Measurements from ENCODE around the gene ERMN.
A peak's percentile ranks its signal among the peaks of the same experiment; 100 is the strongest.

The ERMN gene

DNA sequence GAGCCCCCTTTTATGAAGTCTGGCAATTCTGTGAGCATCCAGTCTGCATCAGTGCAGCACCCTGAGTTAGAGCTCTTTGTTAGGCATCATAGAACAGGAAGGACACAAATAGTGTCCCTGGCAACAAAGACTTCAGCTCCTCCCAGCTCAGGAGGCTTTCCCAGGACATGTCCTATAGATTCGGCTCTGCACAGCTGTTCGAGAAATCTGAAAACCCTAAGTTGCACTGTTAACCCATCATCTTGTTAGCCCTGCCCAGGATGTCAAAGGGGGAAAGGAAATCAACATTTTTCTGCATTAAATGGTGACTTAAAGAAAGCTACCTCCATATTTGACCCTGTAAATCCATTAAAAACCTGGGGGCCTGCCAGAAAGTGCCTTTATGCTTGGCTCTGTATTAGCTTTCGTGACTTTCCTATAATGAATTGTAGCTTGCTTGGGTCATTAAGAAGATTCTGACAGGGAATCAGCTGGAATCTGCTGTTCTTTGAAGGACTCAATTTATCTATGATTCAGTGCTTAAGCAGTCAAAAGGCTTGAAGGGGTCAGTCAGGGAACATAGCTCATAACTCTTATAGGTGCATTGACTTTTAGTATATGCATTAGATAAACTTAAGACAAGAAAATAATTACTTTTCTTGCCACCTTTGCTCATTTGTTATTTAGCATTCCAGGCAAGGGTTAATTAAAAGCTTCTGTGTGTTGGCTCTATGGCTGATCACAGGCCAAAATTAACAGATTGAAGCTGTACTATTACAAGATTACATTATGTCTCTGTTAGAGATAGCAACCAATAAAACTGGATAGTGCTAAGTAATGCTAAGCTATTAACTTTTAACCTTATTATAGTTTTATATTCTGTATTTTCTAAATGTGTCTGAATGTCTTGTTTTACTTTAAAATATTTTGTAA is 20.6 kb downstream of the ERMN start:
- H3K36me3 ChIP-seq: no peaks in the 10 kb centered on the region
- TF ChIP-seq Cebpa-rat (IDR thresholded peaks at IDR 0.05): no peak
- H3K27me3 ChIP-seq: no peaks in the 10 kb centered on the region
- no peaks in the 10 kb centered on the region for H3K9me3 ChIP-seq (replicated peaks in 1 of 11)
- peaks cover 0 to 12% (median 0%) of the 10 kb centered on the region in 10 experiments; a peak in 4 of 20 replicates for H3K4me1 ChIP-seq
- no peaks in the 10 kb centered on the region for H4K20me1 ChIP-seq
- H3K4me3 ChIP-seq: no peak overlapping the region
- H3K4me2 ChIP-seq: no peak overlapping the region
- no peak overlapping the region for H3K27ac ChIP-seq
- no peak overlapping the region for H3K9ac ChIP-seq

DNA sequence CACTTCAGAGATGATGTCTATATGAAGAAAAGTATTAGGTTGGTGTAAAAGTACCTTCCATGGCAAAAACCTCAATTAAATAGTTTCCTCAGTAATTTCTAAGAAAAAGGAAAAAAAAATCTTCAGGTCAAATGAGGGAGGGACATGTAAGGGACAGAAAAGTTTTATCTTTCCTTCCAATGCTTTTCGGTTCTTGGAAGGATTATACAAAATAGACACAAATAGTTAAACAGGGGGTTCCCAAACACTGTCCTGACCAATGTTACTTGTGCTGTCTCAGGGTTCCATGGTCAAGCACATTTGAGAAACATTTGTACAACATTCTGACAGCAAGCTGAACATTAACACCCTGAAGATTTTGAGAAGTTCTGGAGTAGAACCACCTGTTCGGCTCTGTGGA is 22.0 kb downstream of the ERMN start:
- H3K9ac ChIP-seq: no peak overlapping the region
- H4K20me1 ChIP-seq: no peaks in the 10 kb centered on the region
- TF ChIP-seq Cebpa-rat (IDR thresholded peaks at IDR 0.05): no peak
- peaks cover 0 to 12% (median 0%) of the 10 kb centered on the region in 10 experiments; a peak in 4 of 20 replicates for H3K4me1 ChIP-seq
- H3K27ac ChIP-seq: no peak overlapping the region
- no peaks in the 10 kb centered on the region for H3K36me3 ChIP-seq
- no peak overlapping the region for H3K4me2 ChIP-seq
- no peak overlapping the region for H3K4me3 ChIP-seq
- H3K9me3 ChIP-seq (replicated peaks in 1 of 11): no peaks in the 10 kb centered on the region
- no peaks in the 10 kb centered on the region for H3K27me3 ChIP-seq

DNA sequence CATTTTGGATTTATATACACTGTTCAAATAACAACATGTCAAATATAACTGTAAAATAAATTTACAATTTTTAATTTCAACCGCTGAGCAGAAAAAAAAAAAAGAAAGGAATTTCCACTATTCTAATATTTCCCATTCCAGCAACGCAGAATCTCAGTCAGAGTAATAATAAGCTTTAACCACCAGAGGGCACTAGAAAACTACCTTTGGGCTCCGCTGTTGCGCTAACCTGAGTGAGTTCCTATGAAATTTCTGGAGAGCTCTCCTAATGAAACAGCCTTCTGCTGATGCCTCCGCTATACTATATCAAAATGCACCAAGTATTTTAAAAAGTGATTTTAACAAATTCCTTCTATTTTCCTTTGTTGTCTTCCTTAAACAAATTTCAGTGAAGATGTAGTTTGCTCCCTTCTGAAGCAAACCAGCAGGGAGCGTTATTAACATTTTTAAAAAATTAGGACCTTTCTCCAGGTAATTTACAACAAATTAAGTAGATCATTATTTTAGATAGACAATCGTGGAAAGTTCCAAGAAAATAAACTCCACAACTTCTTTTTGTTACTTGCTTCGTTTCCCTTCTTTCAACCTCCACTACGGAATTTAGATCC is 23.0 kb downstream of the ERMN start:
- H3K4me2 ChIP-seq: no peak overlapping the region
- no peak overlapping the region for H3K9ac ChIP-seq
- H3K27ac ChIP-seq: no peak overlapping the region
- H3K36me3 ChIP-seq: no peaks in the 10 kb centered on the region
- H3K9me3 ChIP-seq (replicated peaks in 1 of 11): no peaks in the 10 kb centered on the region
- no peaks in the 10 kb centered on the region for H4K20me1 ChIP-seq
- peaks cover 0 to 12% (median 0%) of the 10 kb centered on the region in 10 experiments; a peak in 4 of 20 replicates for H3K4me1 ChIP-seq
- H3K4me3 ChIP-seq: no peak overlapping the region
- no peak for TF ChIP-seq Cebpa-rat (IDR thresholded peaks at IDR 0.05)
- H3K27me3 ChIP-seq: no peaks in the 10 kb centered on the region

DNA sequence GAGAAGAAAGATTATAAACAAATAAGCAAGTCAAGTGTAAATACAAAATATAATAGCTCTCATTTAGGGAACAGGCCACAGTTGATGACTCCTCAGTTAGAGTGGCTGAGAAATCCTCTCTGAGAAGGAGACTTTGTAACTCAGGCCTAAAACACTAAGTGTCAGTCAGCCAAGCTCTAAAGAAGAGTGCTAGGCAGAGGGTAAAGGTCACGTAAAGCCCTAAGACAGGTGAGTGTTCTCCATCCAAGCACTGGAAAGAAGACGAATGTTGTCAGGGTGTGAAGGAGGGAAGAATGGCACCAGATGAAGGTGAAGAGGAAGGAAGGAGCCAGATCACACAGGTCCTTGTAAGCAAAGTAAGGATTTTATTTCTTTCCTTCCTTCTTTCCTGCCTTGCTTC is 24.3 kb downstream of the ERMN start:
- Histone ChIP-seq H3K27me3 (no peaks in the 10 kb centered on the region), H3K9ac (no peak overlapping the region), H3K27ac (no peak overlapping the region), H3K36me3 (no peaks in the 10 kb centered on the region), H3K9me3 (replicated peaks in 1 of 11) (no peaks in the 10 kb centered on the region), H3K4me3 (no peak overlapping the region), H3K4me2 (0 out of 22 replicates have a peak overlapping the region, but pooled peaks of 1 of the 11 experiments have one; percentile 2), H3K4me1 (peaks cover 0 to 6% (median 0%) of the 10 kb centered on the region in 10 experiments; a peak in 2 of 20 replicates), H4K20me1 (no peaks in the 10 kb centered on the region)
- no peak for TF ChIP-seq Cebpa-rat (IDR thresholded peaks at IDR 0.05)

DNA sequence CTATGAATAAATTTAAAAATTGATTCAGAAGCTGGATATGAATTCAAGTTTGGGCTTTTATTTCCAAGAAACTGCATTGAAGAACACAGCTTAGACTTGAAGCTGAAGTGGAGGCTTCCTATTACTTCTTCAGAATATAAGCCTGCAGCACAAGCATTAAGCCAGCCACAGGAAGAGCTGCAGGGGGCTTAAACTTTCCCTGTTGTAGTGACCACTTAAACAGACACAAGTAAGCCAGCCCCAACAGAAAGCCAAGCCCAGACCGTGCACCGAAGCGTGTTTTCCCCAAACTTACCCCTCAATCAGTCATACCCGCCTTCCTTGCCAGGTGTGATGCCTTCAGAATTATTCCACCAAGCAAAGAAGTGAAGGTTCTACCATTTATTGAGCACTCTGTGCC is 28.7 kb downstream of the ERMN start:
- peaks cover 0 to 6% (median 0%) of the 10 kb centered on the region in 10 experiments; a peak in 1 of 20 replicates for H3K4me1 ChIP-seq
- H3K9me3 ChIP-seq (replicated peaks in 1 of 11): no peaks in the 10 kb centered on the region
- H3K9ac ChIP-seq: no peak overlapping the region
- no peak overlapping the region for H3K27ac ChIP-seq
- H4K20me1 ChIP-seq: no peaks in the 10 kb centered on the region
- H3K27me3 ChIP-seq: no peaks in the 10 kb centered on the region
- no peak for TF ChIP-seq Cebpa-rat (IDR thresholded peaks at IDR 0.05)
- H3K4me3 ChIP-seq: no peak overlapping the region
- H3K36me3 ChIP-seq: no peaks in the 10 kb centered on the region
- no peak overlapping the region for H3K4me2 ChIP-seq

DNA sequence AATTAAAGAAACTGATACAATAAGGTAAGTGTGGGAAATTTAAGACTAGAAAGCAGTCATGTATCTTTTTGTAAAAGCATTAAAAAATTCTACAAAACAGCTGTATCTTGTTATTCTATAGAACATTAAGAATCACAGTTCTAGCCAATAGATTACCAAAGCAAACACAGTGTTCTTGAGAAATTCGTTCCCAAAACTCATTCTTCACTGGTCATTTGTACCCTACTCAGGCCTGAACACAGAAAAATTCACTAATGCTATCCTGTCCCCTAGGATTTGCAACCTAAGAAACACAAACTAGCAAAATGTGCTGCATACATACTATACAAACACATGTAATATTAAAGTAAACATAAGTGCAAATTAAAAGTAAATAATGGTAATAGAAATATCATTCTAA is 29.1 kb downstream of the ERMN start:
- H3K4me1 ChIP-seq: peaks cover 0 to 2% (median 0%) of the 10 kb centered on the region in 10 experiments; a peak in 1 of 20 replicates
- H3K27ac ChIP-seq: no peak overlapping the region
- TF ChIP-seq Cebpa-rat (IDR thresholded peaks at IDR 0.05): no peak
- H3K9ac ChIP-seq: no peak overlapping the region
- no peaks in the 10 kb centered on the region for H3K9me3 ChIP-seq (replicated peaks in 1 of 11)
- no peaks in the 10 kb centered on the region for H3K27me3 ChIP-seq
- no peaks in the 10 kb centered on the region for H3K36me3 ChIP-seq
- H4K20me1 ChIP-seq: no peaks in the 10 kb centered on the region
- H3K4me3 ChIP-seq: no peak overlapping the region
- H3K4me2 ChIP-seq: no peak overlapping the region

DNA sequence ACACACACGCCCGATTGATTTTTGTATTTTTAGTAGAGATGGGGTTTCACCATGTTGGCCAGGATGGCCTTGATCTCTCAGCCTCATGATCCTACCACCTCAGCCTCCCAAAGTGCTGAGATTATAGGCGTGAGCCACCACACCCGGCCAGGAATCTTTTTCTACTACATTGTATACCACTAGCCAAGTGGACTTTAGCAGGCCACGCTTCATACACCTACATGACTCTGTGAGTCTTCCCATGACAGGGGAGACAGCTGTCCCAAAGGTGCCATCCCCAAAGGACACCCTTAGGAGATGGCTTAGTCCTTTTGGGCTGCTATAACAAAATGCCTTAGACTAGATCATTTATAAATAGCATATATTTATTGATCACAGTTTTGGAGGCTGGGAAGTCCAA is 32.8 kb downstream of the ERMN start:
- no peak for TF ChIP-seq Cebpa-rat (IDR thresholded peaks at IDR 0.05)
- no peak overlapping the region for H3K9ac ChIP-seq
- H3K27me3 ChIP-seq: no peaks in the 10 kb centered on the region
- no peaks in the 10 kb centered on the region for H3K4me1 ChIP-seq
- no peaks in the 10 kb centered on the region for H3K9me3 ChIP-seq (replicated peaks in 1 of 11)
- H3K27ac ChIP-seq: no peak overlapping the region
- no peaks in the 10 kb centered on the region for H3K36me3 ChIP-seq
- H3K4me2 ChIP-seq: no peak overlapping the region
- no peak overlapping the region for H3K4me3 ChIP-seq
- no peaks in the 10 kb centered on the region for H4K20me1 ChIP-seq

DNA sequence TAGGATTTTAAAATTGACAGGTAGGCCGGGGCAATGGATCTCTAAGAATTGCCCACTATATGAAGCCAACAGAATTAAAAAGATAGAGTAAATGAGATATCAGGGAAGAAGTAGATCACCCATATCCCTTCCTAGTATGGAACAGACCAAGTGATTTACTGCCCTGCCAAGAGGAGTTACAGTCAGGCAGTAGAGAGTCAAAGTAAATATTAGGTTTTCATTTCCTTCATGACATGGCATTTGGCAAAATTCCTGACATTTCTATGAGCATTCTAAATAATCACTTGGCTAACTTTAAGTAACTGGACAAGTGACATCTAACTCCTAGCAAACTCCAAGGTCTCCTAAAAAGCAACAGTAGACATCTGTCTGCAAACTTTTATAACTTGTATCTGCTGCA is 34.6 kb downstream of the ERMN start:
- Histone ChIP-seq H4K20me1 (no peaks in the 10 kb centered on the region), H3K36me3 (no peaks in the 10 kb centered on the region), H3K9ac (no peak overlapping the region), H3K27me3 (no peaks in the 10 kb centered on the region), H3K27ac (no peak overlapping the region), H3K9me3 (replicated peaks in 1 of 11) (no peaks in the 10 kb centered on the region), H3K4me1 (no peaks in the 10 kb centered on the region), H3K4me2 (no peak overlapping the region), H3K4me3 (no peak overlapping the region)
- no peak for TF ChIP-seq Cebpa-rat (IDR thresholded peaks at IDR 0.05)

DNA sequence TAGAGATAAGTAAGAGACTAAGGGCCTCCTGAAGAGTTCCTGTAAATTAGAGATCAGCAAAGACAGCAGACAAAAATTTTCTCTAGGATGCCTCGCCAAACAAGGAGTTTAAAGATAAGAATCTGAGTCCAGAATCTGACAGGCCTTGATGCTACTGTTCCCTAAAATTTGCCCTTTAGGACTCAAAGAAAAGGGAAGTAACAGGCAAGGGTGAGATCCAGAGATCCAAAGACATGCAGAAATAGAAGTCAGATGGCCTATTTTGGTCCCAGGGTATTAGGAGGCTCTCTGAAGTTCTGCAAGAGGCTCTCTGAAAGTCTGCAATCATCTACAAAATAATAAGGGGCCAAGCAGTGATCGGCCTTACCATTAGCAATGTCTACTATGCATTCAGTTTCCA is 35.1 kb downstream of the ERMN start:
- Histone ChIP-seq H3K9me3 (replicated peaks in 1 of 11) (no peaks in the 10 kb centered on the region), H3K9ac (no peak overlapping the region), H3K36me3 (no peaks in the 10 kb centered on the region), H3K27ac (no peak overlapping the region), H3K4me3 (no peak overlapping the region), H3K4me2 (no peak overlapping the region), H4K20me1 (no peaks in the 10 kb centered on the region), H3K27me3 (no peaks in the 10 kb centered on the region), H3K4me1 (no peaks in the 10 kb centered on the region)
- no peak for TF ChIP-seq Cebpa-rat (IDR thresholded peaks at IDR 0.05)

DNA sequence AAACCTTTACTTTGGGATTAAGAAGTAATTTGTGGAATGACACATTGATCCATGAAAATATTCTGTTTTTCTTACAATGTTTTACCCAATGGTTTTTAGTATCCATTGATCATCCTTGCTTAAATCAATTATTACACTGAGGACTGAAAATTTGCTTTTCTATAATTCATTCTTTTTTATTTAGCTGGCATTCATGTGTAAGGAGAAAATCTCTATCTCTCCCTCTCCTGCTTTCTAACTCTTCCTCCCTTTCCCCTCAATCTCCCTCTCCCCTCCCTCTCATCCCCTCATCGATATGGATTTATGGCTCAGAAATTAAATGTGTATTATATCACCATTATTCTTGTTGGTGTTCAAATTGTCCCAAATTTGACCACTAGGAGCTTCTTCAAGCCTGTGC is 38.5 kb downstream of the ERMN start:
- Histone ChIP-seq H3K9ac (no peak overlapping the region), H4K20me1 (no peaks in the 10 kb centered on the region), H3K9me3 (replicated peaks in 1 of 11) (no peaks in the 10 kb centered on the region), H3K4me1 (no peaks in the 10 kb centered on the region), H3K27me3 (no peaks in the 10 kb centered on the region), H3K36me3 (no peaks in the 10 kb centered on the region), H3K27ac (no peak overlapping the region), H3K4me3 (no peak overlapping the region), H3K4me2 (no peak overlapping the region)
- no peak for TF ChIP-seq Cebpa-rat (IDR thresholded peaks at IDR 0.05)

Data from BLaER1 treated with 17β-estradiol and CSF1 and Interleukin-3, amounts not matched to agents 10 nM and 100 nM (cell line).